NCI-H2029 (cell line): ENCODE measurements around the gene ZSCAN21.

ENCODE experiments used
- DNase-seq: peaks from one replicate; lab custom pipeline; 2025; lab: John Stamatoyannopoulos, UW

The ZSCAN21 gene

GRCh38 chr7:100075418-100075817 lies 25.8 kb downstream of the ZSCAN21 start:
- no peak for DNase-seq

- no peak for DNase-seq
These were observed 27.6 kb downstream of the ZSCAN21 start for GRCh38 chr7:100077205-100077604.

GRCh38 chr7:100079024-100079560 lies 29.5 kb downstream of the ZSCAN21 start:
- DNase-seq = no peak

GRCh38 chr7:100080907-100081534 lies 31.4 kb downstream of the ZSCAN21 start:
- peak; percentile 87 for DNase-seq

- peak; percentile 98 for DNase-seq
These were observed 32.0 kb downstream of the ZSCAN21 start, which contains the start of gene ZNF3 for GRCh38 chr7:100081535-100082102. ZNF3 (minus strand) TSS chr7:100081723; CDS start chr7:100077357, 4,366 bp downstream.

- DNase-seq = no peak
These were observed 33.4 kb downstream of the ZSCAN21 start for GRCh38 chr7:100082978-100083377.

GRCh38 chr7:100085515-100085914 lies 35.9 kb downstream of the ZSCAN21 start:
- no peak for DNase-seq

- DNase-seq = no peak
These were observed 37.6 kb downstream of the ZSCAN21 start for GRCh38 chr7:100087055-100087750.

GRCh38 chr7:100088095-100088620 lies 38.6 kb downstream of the ZSCAN21 start:
- DNase-seq = no peak

- peak; percentile 50 for DNase-seq
These were observed 39.3 kb downstream of the ZSCAN21 start, which contains the start of gene COPS6 for GRCh38 chr7:100088621-100089457. COPS6 (plus strand) TSS chr7:100088969; CDS start chr7:100088991, 22 bp downstream.

- DNase-seq = no peak
These were observed 40.1 kb downstream of the ZSCAN21 start for GRCh38 chr7:100089458-100090196.

GRCh38 chr7:100090527-100091410 lies 41.2 kb downstream of the ZSCAN21 start:
- no peak for DNase-seq

- DNase-seq = no peak
These were observed 42.0 kb downstream of the ZSCAN21 start for GRCh38 chr7:100091411-100092181.

GRCh38 chr7:100093054-100093453 lies 43.5 kb downstream of the ZSCAN21 start:
- DNase-seq = no peak

GRCh38 chr7:100093498-100093897 lies 43.9 kb downstream of the ZSCAN21 start:
- no peak for DNase-seq

- DNase-seq = no peak
These were observed 44.4 kb downstream of the ZSCAN21 start for GRCh38 chr7:100093925-100094486.

- DNase-seq = no peak
These were observed 45.7 kb downstream of the ZSCAN21 start for GRCh38 chr7:100095289-100095688.

- no peak for DNase-seq
These were observed 46.1 kb downstream of the ZSCAN21 start for GRCh38 chr7:100095704-100096103.

GRCh38 chr7:100098913-100099312 lies 49.3 kb downstream of the ZSCAN21 start:
- DNase-seq = no peak
